Endothelial cell of umbilical vein (primary cell): ENCODE measurements around the gene RPL31. TPM values are rescaled to one million over a fixed set of nuclear protein-coding genes. Genes with fewer than 3 reads are reported as not detected.

Experiments used
- BruUV-seq: library from RNA; stranded (reverse); fragments of 400-500 nt; replicated peaks from 2 replicates; lab custom pipeline; 2021; lab: Mats Ljungman, UMichigan
- CTCF ChIA-PET: fragments of 300-600, 350-600 bp; sonication (Branson Sonifier 250); formaldehyde crosslinking; loops from one replicate; lab custom pipeline; 2021; ENCODE audit warnings: antibody characterized with exemption, inconsistent platforms; lab: Charles Lee
- POLR2A ChIA-PET: fragments of 300-600, 350-600 bp; sonication (Branson Sonifier 250); formaldehyde crosslinking; loops from one replicate; lab custom pipeline; 2021; ENCODE audit warnings: antibody characterized with exemption, inconsistent platforms; lab: Charles Lee
- DNase-seq: peaks from one replicate; pipeline ENCODE4 v3.0.0-alpha.2; 2011; ENCODE audit warnings: low read depth, low spot score
- FAIRE-seq: peaks from 2 replicates; lab custom pipeline; 2011; peaks lifted over from hg19 to GRCh38; lab: Jason Lieb, UNC
- H2AFZ ChIP-seq: 2 replicates; pipeline ENCODE4 v1.6.0; 2012; ENCODE audit warnings: low read depth, low read length, control low read depth, inconsistent platforms
- H3K27ac ChIP-seq: 2 replicates; pipeline ENCODE4 v1.5.1; 2011; ENCODE audit warnings: low read depth, mild to moderate bottlenecking, control low read depth, low read length, moderate library complexity; ENCODE audit not compliant: insufficient read depth
- H3K27me3 ChIP-seq, 2 experiments: 2 replicates each; pipeline versions ENCODE4 v1.6.0 to v1.6.1; 2011; ENCODE audit warnings: low read length in 2 of 2, mixed read lengths in 1 of 2; ENCODE audit not compliant: control insufficient read depth in 2 of 2, insufficient read depth in 2 of 2
- H3K36me3 ChIP-seq, 2 experiments: 2 replicates in 1 of 2; 3 replicates in 1 of 2; pipeline ENCODE4 v1.5.1; 2011; ENCODE audit warnings: low read length in 2 of 2, mild to moderate bottlenecking in 1 of 2, moderate library complexity in 1 of 2; ENCODE audit not compliant: control insufficient read depth in 2 of 2, insufficient read depth in 2 of 2; ENCODE audit errors: extremely low read depth in 1 of 2
- H3K4me1 ChIP-seq: 3 replicates; pipeline ENCODE4 v1.5.1; 2011; ENCODE audit warnings: mild to moderate bottlenecking, low read length; ENCODE audit not compliant: control insufficient read depth, insufficient read depth; ENCODE audit errors: extremely low read depth
- H3K4me2 ChIP-seq: 2 replicates; pipeline ENCODE4 v1.6.1; 2011; ENCODE audit warnings: low read length, control low read depth, mixed read lengths; ENCODE audit not compliant: insufficient read depth
- H3K4me3 ChIP-seq, 3 experiments: fragments of 200-600 bp in 1 of 3; sonication (generic), shearing (Covaris generic) in 1 of 3; replicated peaks in 1 of 3; 2 replicates each; pipeline ENCODE4 v1.5.1; 2011 to 2016; ENCODE audit warnings: control low read depth in 3 of 3, low read length in 3 of 3, mild to moderate bottlenecking in 2 of 3, inconsistent platforms in 1 of 3, low read depth in 1 of 3, moderate library complexity in 1 of 3; ENCODE audit not compliant: insufficient read depth in 1 of 3
- H3K79me2 ChIP-seq: 2 replicates; pipeline ENCODE4 v1.6.0; 2012; ENCODE audit warnings: low read length, inconsistent platforms; ENCODE audit not compliant: control insufficient read depth, insufficient read depth
- H3K9ac ChIP-seq: replicated peaks from 2 replicates; pipeline ENCODE3; 2011; ENCODE audit warnings: low read length, control low read depth; ENCODE audit not compliant: insufficient read depth; ENCODE audit errors: extremely low read depth
- H3K9me1 ChIP-seq: replicated peaks from 3 replicates; pipeline ENCODE4 v1.6.0; 2011; ENCODE audit warnings: mild to moderate bottlenecking, low read length; ENCODE audit not compliant: control insufficient read depth, insufficient read depth; ENCODE audit errors: extremely low read depth
- H3K9me3 ChIP-seq: replicated peaks from 2 replicates; pipeline ENCODE4 v1.5.1; 2012; ENCODE audit warnings: low read length, inconsistent platforms; ENCODE audit not compliant: control insufficient read depth, insufficient read depth
- H4K20me1 ChIP-seq: replicated peaks from 2 replicates; pipeline ENCODE3; 2011; ENCODE audit warnings: mild to moderate bottlenecking, low read length; ENCODE audit not compliant: control insufficient read depth, insufficient read depth; ENCODE audit errors: extremely low read depth
- EZH2 ChIP-seq: IDR thresholded peaks from 2 replicates; pipeline ENCODE4 v1.6.1; 2012; ENCODE audit warnings: borderline replicate concordance, low read depth, mild to moderate bottlenecking, moderate library complexity, low read length, inconsistent platforms; ENCODE audit not compliant: severe bottlenecking
- FOS ChIP-seq: IDR thresholded peaks from 2 replicates; pipeline ENCODE4 v1.6.1; 2011; ENCODE audit warnings: mild to moderate bottlenecking, low read length, moderate library complexity, borderline replicate concordance; ENCODE audit not compliant: insufficient read depth
- GATA2 ChIP-seq: IDR thresholded peaks from 2 replicates; pipeline ENCODE4 v1.7.0; 2011; ENCODE audit warnings: low read depth, mild to moderate bottlenecking, moderate library complexity, mixed read lengths, low read length; ENCODE audit not compliant: insufficient read length, insufficient read depth
- JUN ChIP-seq: IDR thresholded peaks from 2 replicates; pipeline ENCODE4 v1.6.1; 2011; ENCODE audit warnings: borderline replicate concordance, low read depth; ENCODE audit not compliant: insufficient read length, insufficient read depth
- MYC ChIP-seq: IDR thresholded peaks from one replicate; pipeline ENCODE4 v1.6.1; 2011; ENCODE audit warnings: mild to moderate bottlenecking, low read depth, low read length
- POLR2A ChIP-seq: IDR thresholded peaks from 2 replicates; pipeline ENCODE4 v1.6.1; 2012; ENCODE audit warnings: low read depth, mild to moderate bottlenecking, control low read depth, low read length
- POLR2AphosphoS5 ChIP-seq: IDR thresholded peaks from 2 replicates; pipeline ENCODE4 v1.6.1; 2012; ENCODE audit warnings: low read depth, mild to moderate bottlenecking, control low read depth, low read length, moderate library complexity; ENCODE audit not compliant: insufficient read depth
- dilution Hi-C: fragments of 300-500 bp; cut with MboI; formaldehyde crosslinking; loops from one replicate; pipeline ENCODE4 v1.15.0; 2019; ENCODE audit warnings: low sequenced_read_pairs; ENCODE audit not compliant: extremely low pct_ligation_motif_present
- intact Hi-C: fragments of 100-400 bp; cut with micrococcal nuclease; formaldehyde crosslinking; loops from one replicate; pipeline ENCODE4 v1.10.0; 2022
- polyA plus RNA-seq, 4 experiments: library from polyadenylated mRNA; depleted of rRNA in 3 of 4; stranded (reverse) in 3 of 4; unstranded in 1 of 4; fragments of >200 nt; gene quantifications; 2 replicates each; pipeline versions ENCODE4 v1.2.1 to v1.2.3, GENCODE V29; 2011 to 2012; ENCODE audit warnings: missing spikeins in 1 of 4
- total RNA-seq: library from RNA; stranded (reverse); gene quantifications from 2 replicates; pipeline ENCODE4 v1.2.3, GENCODE V29; 2021
- TF ChIP-seq, protein P1 (sequence below), 2 donors: IDR thresholded peaks; 1 replicate in 1 of 2; 2 replicates in 1 of 2; pipeline ENCODE4 v1.5.1; 2011; ENCODE audit warnings: low read length in 2 of 2, mild to moderate bottlenecking in 2 of 2, moderate library complexity in 2 of 2, control low read depth in 1 of 2, inconsistent platforms in 1 of 2, low read depth in 1 of 2; ENCODE audit not compliant: insufficient read depth in 1 of 2; ENCODE audit errors: extremely low read depth in 1 of 2
- TF ChIP-seq, protein P2 (sequence below): IDR thresholded peaks from 2 replicates; pipeline ENCODE4 v1.6.1; 2011; ENCODE audit not compliant: insufficient read depth, insufficient read length

The RPL31 gene
- total and polyA plus RNA-seq, 2 donors (not counting 3 experiments of a cell fraction or from before 2014, with no cell fraction given), result 1,137 to 1,355 TPM

GRCh38 chr2:101036562-101036961, 34.5 kb downstream of the RPL31 start:
- Histone ChIP-seq H3K27me3 (no peaks in the 10 kb centered on the region), H2AFZ (no peak overlapping the region), H4K20me1 (no peaks in the 10 kb centered on the region), H3K36me3 (peaks cover 16 to 23% of the 10 kb centered on the region in 2 experiments), H3K27ac (no peak overlapping the region), H3K4me1 (no peaks in the 10 kb centered on the region), H3K4me2 (no peak overlapping the region), H3K9ac (no peak overlapping the region), H3K9me3 (no peaks in the 10 kb centered on the region), H3K9me1 (no peaks in the 10 kb centered on the region), H3K79me2 (no peaks in the 10 kb centered on the region), H3K4me3 (no peak overlapping the region)
- DNase-seq (peak; percentile 53), FAIRE-seq (peak; percentile 91)
- dilution Hi-C loops, result loop anchor here (25.0 kb wide), 1 partner anchor 176 kb away; no protein-coding TSS in a partner anchor
- BruUV-seq, result no TSS peak
- TF ChIP-seq GATA2, result no peak
- TF ChIP-seq, protein P1, sequence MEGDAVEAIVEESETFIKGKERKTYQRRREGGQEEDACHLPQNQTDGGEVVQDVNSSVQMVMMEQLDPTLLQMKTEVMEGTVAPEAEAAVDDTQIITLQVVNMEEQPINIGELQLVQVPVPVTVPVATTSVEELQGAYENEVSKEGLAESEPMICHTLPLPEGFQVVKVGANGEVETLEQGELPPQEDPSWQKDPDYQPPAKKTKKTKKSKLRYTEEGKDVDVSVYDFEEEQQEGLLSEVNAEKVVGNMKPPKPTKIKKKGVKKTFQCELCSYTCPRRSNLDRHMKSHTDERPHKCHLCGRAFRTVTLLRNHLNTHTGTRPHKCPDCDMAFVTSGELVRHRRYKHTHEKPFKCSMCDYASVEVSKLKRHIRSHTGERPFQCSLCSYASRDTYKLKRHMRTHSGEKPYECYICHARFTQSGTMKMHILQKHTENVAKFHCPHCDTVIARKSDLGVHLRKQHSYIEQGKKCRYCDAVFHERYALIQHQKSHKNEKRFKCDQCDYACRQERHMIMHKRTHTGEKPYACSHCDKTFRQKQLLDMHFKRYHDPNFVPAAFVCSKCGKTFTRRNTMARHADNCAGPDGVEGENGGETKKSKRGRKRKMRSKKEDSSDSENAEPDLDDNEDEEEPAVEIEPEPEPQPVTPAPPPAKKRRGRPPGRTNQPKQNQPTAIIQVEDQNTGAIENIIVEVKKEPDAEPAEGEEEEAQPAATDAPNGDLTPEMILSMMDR (IDR thresholded peaks at IDR 0.05; ENCODE audit: extremely low read depth in 1 of 2, insufficient read depth in 1 of 2, low read depth in 1 of 2, low read length in 2 of 2), result peak; percentile 24 to 40
- intact Hi-C loops, result loop anchor here (1.0 kb wide), 3 partner anchors 116 to 169 kb away; no protein-coding TSS in a partner anchor
- ChIA-PET POLR2A (interaction anchor here (1.2 kb wide), 1 partner anchor 152 kb away, joined by 4 read pairs; no protein-coding TSS in a partner anchor), CTCF (interaction anchor here (0.6 to 5.5 kb wide), 40 partner anchors 8 to 430 kb away, joined by 3 to 210 read pairs (median 4); partner anchors contain the start of gene TBC1D8)

- Histone ChIP-seq H3K36me3 (peaks cover 16 to 21% of the 10 kb centered on the region in 2 experiments), H3K4me2 (no peak overlapping the region), H3K4me3 (no peak overlapping the region), H3K4me1 (no peaks in the 10 kb centered on the region), H3K9me1 (no peaks in the 10 kb centered on the region), H2AFZ (no peak overlapping the region), H3K27ac (no peak overlapping the region), H3K9me3 (no peaks in the 10 kb centered on the region), H3K79me2 (no peaks in the 10 kb centered on the region), H3K27me3 (no peaks in the 10 kb centered on the region), H3K9ac (no peak overlapping the region), H4K20me1 (no peaks in the 10 kb centered on the region)
- intact Hi-C loops (no loop called here), dilution Hi-C loops (loop anchor here (25.0 kb wide), 1 partner anchor 175 kb away; no protein-coding TSS in a partner anchor)
- DNase-seq, result no peak
- FAIRE-seq, result no peak
- ChIA-PET CTCF (interaction anchor here (0.6 to 5.5 kb wide), 38 partner anchors 8 to 431 kb away, joined by 3 to 210 read pairs (median 4); partner anchors contain the start of gene TBC1D8), POLR2A (interaction anchor here (1.2 kb wide), 1 partner anchor 151 kb away, joined by 4 read pairs; no protein-coding TSS in a partner anchor)
- TF ChIP-seq POLR2A (no peak), MYC (no peak), JUN (no peak), EZH2 (no peak), FOS (no peak), POLR2AphosphoS5 (no peak), GATA2 (no peak)
- TF ChIP-seq, protein P2, sequence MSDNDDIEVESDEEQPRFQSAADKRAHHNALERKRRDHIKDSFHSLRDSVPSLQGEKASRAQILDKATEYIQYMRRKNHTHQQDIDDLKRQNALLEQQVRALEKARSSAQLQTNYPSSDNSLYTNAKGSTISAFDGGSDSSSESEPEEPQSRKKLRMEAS, result no peak
- TF ChIP-seq, protein P1 (IDR thresholded peaks at IDR 0.05; ENCODE audit: extremely low read depth in 1 of 2, insufficient read depth in 1 of 2, low read depth in 1 of 2, low read length in 2 of 2), result no peak
- BruUV-seq, result no TSS peak
Measured at GRCh38 chr2:101037161-101037755, 35.2 kb downstream of the RPL31 start.
